Measurements from ENCODE around the gene NBAS. TPM values are rescaled to one million over a fixed set of nuclear protein-coding genes. Genes with fewer than 3 reads are reported as not detected.
"Not testable (repeated sequence)": the region's sequence is repeated elsewhere in the genome, so short reads cannot be mapped to it uniquely, and the experiment has no call there.

Gene NBAS
- total RNA-seq, 1 donor from 2014 or later, result 29.7 TPM

DNA sequence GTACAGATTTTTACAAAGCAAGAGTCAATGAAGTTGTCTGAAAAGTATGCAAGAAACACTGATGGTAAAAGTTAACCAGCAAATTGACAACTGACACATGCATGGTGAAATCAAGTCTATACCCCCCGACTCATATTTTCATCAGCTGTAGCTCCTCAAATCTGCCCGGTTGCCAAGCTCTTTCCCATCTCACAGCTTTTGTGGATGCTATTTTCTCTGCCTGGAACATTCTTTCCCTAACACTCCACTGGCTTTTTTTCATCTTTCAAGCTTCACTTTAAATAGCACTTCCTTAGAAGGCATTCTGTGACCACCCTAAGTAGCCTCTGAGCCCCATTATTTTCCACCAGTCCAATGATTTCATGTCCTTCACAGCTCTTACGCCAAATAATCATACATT lies 18.1 kb downstream of the NBAS start:
- no peak for DNase-seq (ENCODE audit: extremely low spot score in 2 of 2)
- H3K9me3 ChIP-seq, result no peaks in the 10 kb centered on the region
- no peaks in the 10 kb centered on the region for H3K27me3 ChIP-seq
- intact Hi-C loops (cut with DNase I), result no loop called here
- no peak overlapping the region for H3K27ac ChIP-seq
- no peak overlapping the region for H3K4me3 ChIP-seq
- TF ChIP-seq POLR2A (IDR thresholded peaks at IDR 0.05), result no peak
- TF ChIP-seq POLR2AphosphoS5 (IDR thresholded peaks at IDR 0.05; ENCODE audit: insufficient read depth in 1 of 2, low read depth in 1 of 2), result no peak
- TF ChIP-seq, protein P1, sequence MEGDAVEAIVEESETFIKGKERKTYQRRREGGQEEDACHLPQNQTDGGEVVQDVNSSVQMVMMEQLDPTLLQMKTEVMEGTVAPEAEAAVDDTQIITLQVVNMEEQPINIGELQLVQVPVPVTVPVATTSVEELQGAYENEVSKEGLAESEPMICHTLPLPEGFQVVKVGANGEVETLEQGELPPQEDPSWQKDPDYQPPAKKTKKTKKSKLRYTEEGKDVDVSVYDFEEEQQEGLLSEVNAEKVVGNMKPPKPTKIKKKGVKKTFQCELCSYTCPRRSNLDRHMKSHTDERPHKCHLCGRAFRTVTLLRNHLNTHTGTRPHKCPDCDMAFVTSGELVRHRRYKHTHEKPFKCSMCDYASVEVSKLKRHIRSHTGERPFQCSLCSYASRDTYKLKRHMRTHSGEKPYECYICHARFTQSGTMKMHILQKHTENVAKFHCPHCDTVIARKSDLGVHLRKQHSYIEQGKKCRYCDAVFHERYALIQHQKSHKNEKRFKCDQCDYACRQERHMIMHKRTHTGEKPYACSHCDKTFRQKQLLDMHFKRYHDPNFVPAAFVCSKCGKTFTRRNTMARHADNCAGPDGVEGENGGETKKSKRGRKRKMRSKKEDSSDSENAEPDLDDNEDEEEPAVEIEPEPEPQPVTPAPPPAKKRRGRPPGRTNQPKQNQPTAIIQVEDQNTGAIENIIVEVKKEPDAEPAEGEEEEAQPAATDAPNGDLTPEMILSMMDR (IDR thresholded peaks at IDR 0.05), result no peak
- no peaks in the 10 kb centered on the region for H3K36me3 ChIP-seq
- no peaks in the 10 kb centered on the region for H3K4me1 ChIP-seq

GRCh38 chr2:15542269-15542668 lies 18.9 kb downstream of the NBAS start:
- DNase-seq (ENCODE audit: extremely low spot score in 2 of 2); intact Hi-C loops (cut with DNase I); H3K9me3 ChIP-seq: not testable (repeated sequence)

GRCh38 chr2:15540523-15540922 lies 20.6 kb downstream of the NBAS start:
- H3K4me1 ChIP-seq; H3K27me3 ChIP-seq; DNase-seq (ENCODE audit: extremely low spot score in 2 of 2); intact Hi-C loops (cut with DNase I); H3K4me3 ChIP-seq; H3K9me3 ChIP-seq; H3K27ac ChIP-seq: not testable (repeated sequence)
- peaks cover 0 to 14% of the 10 kb centered on the region in 2 donors for H3K36me3 ChIP-seq

More at GRCh38 chr2:15542269-15542668, 18.9 kb downstream of the NBAS start:
- H3K36me3 ChIP-seq, H3K27me3 ChIP-seq, H3K27ac ChIP-seq, H3K4me3 ChIP-seq, H3K4me1 ChIP-seq: not testable (repeated sequence)

GRCh38 chr2:15539999-15540398 lies 21.1 kb downstream of the NBAS start:
- no peak overlapping the region for H3K4me3 ChIP-seq
- intact Hi-C loops (cut with DNase I), result no loop called here
- no peak overlapping the region for H3K27ac ChIP-seq
- H3K36me3 ChIP-seq, result peaks cover 0 to 14% of the 10 kb centered on the region in 2 donors
- no peak for DNase-seq (ENCODE audit: extremely low spot score in 2 of 2)
- H3K9me3 ChIP-seq, result no peaks in the 10 kb centered on the region
- TF ChIP-seq, protein P1 (IDR thresholded peaks at IDR 0.05), result no peak
- TF ChIP-seq POLR2A (IDR thresholded peaks at IDR 0.05) (no peak), POLR2AphosphoS5 (IDR thresholded peaks at IDR 0.05; ENCODE audit: insufficient read depth in 1 of 2, low read depth in 1 of 2) (no peak)
- no peaks in the 10 kb centered on the region for H3K4me1 ChIP-seq
- no peaks in the 10 kb centered on the region for H3K27me3 ChIP-seq

DNA sequence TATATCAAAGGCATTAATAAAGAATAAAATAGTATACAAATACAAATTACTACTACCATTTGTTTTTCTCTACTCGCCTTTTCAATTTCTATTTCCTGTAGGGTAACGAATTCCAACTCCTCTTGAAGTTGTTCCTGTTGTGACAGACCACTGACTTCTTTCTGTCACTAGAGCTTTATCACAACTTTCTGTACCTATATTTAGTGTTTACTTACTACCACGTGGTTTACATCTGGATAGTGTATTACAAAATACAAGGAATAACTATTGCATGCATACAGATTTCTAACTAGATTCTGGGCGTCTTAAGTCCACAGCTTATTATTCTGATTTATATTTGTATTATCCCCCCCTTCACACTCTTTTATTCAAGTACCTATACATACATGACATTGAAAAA lies 22.3 kb downstream of the NBAS start:
- TF ChIP-seq, protein P1 (IDR thresholded peaks at IDR 0.05), result no peak
- TF ChIP-seq POLR2A (IDR thresholded peaks at IDR 0.05) (no peak), POLR2AphosphoS5 (IDR thresholded peaks at IDR 0.05; ENCODE audit: insufficient read depth in 1 of 2, low read depth in 1 of 2) (no peak)
- intact Hi-C loops (cut with DNase I), result no loop called here
- Histone ChIP-seq H3K9me3 (no peaks in the 10 kb centered on the region), H3K27ac (no peak overlapping the region), H3K36me3 (peaks cover 0 to 23% of the 10 kb centered on the region in 2 donors), H3K4me1 (no peaks in the 10 kb centered on the region), H3K27me3 (no peaks in the 10 kb centered on the region), H3K4me3 (no peak overlapping the region)
- no peak for DNase-seq (ENCODE audit: extremely low spot score in 2 of 2)

- intact Hi-C loops (cut with DNase I), result no loop called here
- TF ChIP-seq POLR2AphosphoS5 (IDR thresholded peaks at IDR 0.05; ENCODE audit: insufficient read depth in 1 of 2, low read depth in 1 of 2) (no peak), POLR2A (IDR thresholded peaks at IDR 0.05) (no peak)
- TF ChIP-seq, protein P1 (IDR thresholded peaks at IDR 0.05), result no peak
- no peak overlapping the region for H3K4me3 ChIP-seq
- H3K9me3 ChIP-seq, result no peaks in the 10 kb centered on the region
- DNase-seq (ENCODE audit: extremely low spot score in 2 of 2), result no peak
- no peak overlapping the region for H3K27ac ChIP-seq
- no peaks in the 10 kb centered on the region for H3K4me1 ChIP-seq
- H3K27me3 ChIP-seq, result no peaks in the 10 kb centered on the region
- H3K36me3 ChIP-seq, result peaks cover 0 to 31% of the 10 kb centered on the region in 2 donors
These were observed 27.2 kb downstream of the NBAS start for GRCh38 chr2:15533860-15534480.
